Measurements from ENCODE around the gene SORBS2.

GRCh38 chr4:185583813-185584212 lies 228.2 kb downstream of the SORBS2 start:
- TF ChIP-seq POLR2A (IDR thresholded peaks at IDR 0.05; ENCODE audit: low read depth, low read length), result no peak
- no peak for TF ChIP-seq POU2F2 (IDR thresholded peaks at IDR 0.05; ENCODE audit: low read depth, low read length)
- no peak for TF ChIP-seq POLR2AphosphoS5 (IDR thresholded peaks at IDR 0.05; ENCODE audit: low read depth, low read length)

Measured in GM12891 (cell line).